GM12801 (cell line): ENCODE results near the gene MRPL44.

Source experiments
- CTCF ChIP-seq: IDR thresholded peaks from one replicate; pipeline ENCODE4 v1.5.1; 2011; ENCODE audit warnings: control low read depth; ENCODE audit not compliant: insufficient read length; ENCODE audit errors: extremely low read depth

MRPL44 gene

GRCh38 chr2:223918671-223919134 lies 38.6 kb upstream of the MRPL44 start:
- TF ChIP-seq CTCF = no peak

DNA sequence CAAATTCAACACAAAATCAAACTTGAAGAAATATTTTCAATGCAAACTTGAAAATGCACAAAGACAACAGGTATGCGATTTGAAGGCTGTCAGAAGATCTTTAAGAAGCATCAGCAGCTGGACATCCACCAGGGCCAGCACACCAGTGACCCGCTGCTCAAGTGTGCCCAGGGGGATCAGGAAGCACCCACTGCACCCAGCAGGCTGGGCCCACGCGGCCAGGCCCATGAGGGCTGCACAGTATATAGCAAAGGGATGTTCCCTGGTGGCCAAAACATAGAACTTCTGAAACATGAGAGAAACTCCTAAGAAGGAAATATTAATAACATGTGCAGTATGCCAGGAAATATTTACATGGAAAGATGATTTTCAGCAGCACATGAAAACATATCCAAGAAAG lies 37.2 kb upstream of the MRPL44 start:
- no peak for TF ChIP-seq CTCF

- no peak for TF ChIP-seq CTCF
These were observed 36.1 kb upstream of the MRPL44 start for GRCh38 chr2:223921204-223921603.

DNA sequence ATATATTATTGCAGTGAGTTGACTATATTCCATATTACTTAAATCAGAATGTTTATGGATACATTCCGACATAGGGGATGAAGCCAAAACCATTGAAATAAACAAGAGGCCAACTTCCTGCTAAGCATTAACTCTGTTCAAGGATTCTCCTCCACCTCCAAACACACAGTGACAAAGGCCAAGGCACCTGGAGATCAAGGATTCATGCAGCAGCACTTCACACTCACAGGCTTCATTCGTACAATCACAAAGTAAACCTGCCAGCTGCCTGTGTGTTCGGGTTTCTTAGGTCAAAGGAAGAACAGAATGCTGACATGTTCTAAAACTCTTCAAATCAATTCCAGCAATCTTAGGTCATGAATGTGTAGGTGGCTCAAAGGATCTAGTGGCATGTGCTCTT lies 35.0 kb upstream of the MRPL44 start:
- TF ChIP-seq CTCF = no peak

GRCh38 chr2:223923976-223924375 lies 33.3 kb upstream of the MRPL44 start:
- no peak for TF ChIP-seq CTCF

DNA sequence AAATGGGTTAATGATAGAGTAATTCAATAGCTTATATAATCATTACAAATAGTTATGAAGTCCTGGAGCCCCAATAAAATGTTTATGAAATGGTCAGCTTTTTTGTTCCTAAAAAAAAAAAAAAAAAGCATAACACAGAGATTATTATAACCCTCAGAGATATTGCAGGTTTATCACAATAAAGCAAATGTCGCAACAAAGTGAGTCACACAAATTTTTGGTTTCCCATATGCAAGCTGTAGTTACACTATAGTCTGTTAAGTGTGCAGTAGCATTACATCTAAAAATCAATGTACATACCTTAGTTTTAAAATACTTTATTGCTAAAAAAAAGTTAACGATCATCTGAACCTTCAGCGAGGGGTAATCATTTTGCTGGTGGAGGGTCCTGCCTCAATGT lies 32.2 kb upstream of the MRPL44 start:
- TF ChIP-seq CTCF = no peak

- no peak for TF ChIP-seq CTCF
These were observed 28.9 kb upstream of the MRPL44 start for GRCh38 chr2:223928113-223929006.
